Measurements from ENCODE around the gene ATP13A3. TPM values are rescaled to one million over a fixed set of nuclear protein-coding genes. Genes with fewer than 3 reads are reported as not detected.

The ATP13A3 gene
- total and polyA plus RNA-seq, 2 experiments from 2014 or later, result 20.0 to 202 TPM

GRCh38 chr3:194387276-194387675, 99.5 kb downstream of the ATP13A3 start:
- Mint-ChIP-seq H3K9me3 (peaks cover 10% of the 10 kb centered on the region; the same call in 2 of the 3 replicates), H3K36me3 (ENCODE audit: low read depth) (no peaks in the 10 kb centered on the region), H3K27me3 (ENCODE audit: insufficient read depth, low read depth, poor library complexity) (peaks cover 8% of the 10 kb centered on the region), H3K27ac (no peak overlapping the region), H3K4me1 (peaks cover 17% of the 10 kb centered on the region), H3K4me3 (no peak overlapping the region)
- Histone ChIP-seq H4K20me1 (replicated peaks; ENCODE audit: insufficient read depth) (no peaks in the 10 kb centered on the region), H2AFZ (no peak overlapping the region), H3K27me3 (ENCODE audit: insufficient read depth) (no peaks in the 10 kb centered on the region), H3K27ac (ENCODE audit: low read depth) (no peak overlapping the region), H3K79me2 (replicated peaks; ENCODE audit: insufficient read depth) (no peaks in the 10 kb centered on the region), H3K9me2 (ENCODE audit: insufficient read depth) (no peaks in the 10 kb centered on the region), H3K4me2 (no peak overlapping the region), H3K36me3 (ENCODE audit: insufficient read depth) (no peaks in the 10 kb centered on the region; the same call in 1 of the 2 replicates), H3K4me1 (ENCODE audit: insufficient read depth) (peaks cover 4% of the 10 kb centered on the region; the same call in 1 of the 2 replicates), H3K4me3 (no peak overlapping the region), H3F3A (replicated peaks; ENCODE audit: low read depth) (no peaks in the 10 kb centered on the region)
- no peak for ATAC-seq
- no peak for TF ChIP-seq EZH2phosphoT487 (IDR thresholded peaks at IDR 0.05; ENCODE audit: unreplicated experiment)
- no peak for TF ChIP-seq ZNF114 (CRISPR knock-in tag; IDR thresholded peaks at IDR 0.05)
- DNase-seq (ENCODE audit: low spot score), result no peak

DNA sequence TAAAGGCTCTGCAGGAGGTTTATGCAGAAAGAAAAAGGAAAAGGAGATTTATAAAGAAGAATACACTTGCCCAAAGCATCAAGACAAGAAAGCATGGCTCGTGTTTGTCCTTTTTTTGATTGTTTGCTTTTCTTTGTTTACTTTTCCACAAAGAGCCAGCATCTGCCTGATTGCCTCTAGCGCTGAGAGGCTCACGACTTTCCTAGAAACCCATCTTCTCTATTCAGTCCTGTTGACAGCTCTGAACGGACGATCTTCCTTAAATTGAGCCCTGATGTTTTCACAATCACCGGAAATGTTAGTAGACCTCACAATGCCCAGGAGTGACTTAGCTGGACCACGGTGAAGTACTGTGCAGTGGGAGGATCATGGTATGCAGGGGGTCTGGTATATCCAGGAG, 100.2 kb downstream of the ATP13A3 start:
- Histone ChIP-seq H3K27ac (ENCODE audit: low read depth) (no peak overlapping the region), H3K27me3 (ENCODE audit: insufficient read depth) (no peaks in the 10 kb centered on the region), H3K4me3 (no peak overlapping the region), H3K9me2 (ENCODE audit: insufficient read depth) (no peaks in the 10 kb centered on the region), H3F3A (replicated peaks; ENCODE audit: low read depth) (no peaks in the 10 kb centered on the region), H3K4me1 (ENCODE audit: insufficient read depth) (peaks cover 4% of the 10 kb centered on the region; the same call in 1 of the 2 replicates), H3K36me3 (ENCODE audit: insufficient read depth) (no peaks in the 10 kb centered on the region), H3K79me2 (replicated peaks; ENCODE audit: insufficient read depth) (no peaks in the 10 kb centered on the region), H3K4me2 (no peak overlapping the region), H4K20me1 (replicated peaks; ENCODE audit: insufficient read depth) (no peaks in the 10 kb centered on the region), H2AFZ (peak overlapping the region; percentile 81; the same call in 1 of the 2 replicates)
- Mint-ChIP-seq H3K36me3 (ENCODE audit: low read depth) (no peaks in the 10 kb centered on the region), H3K4me1 (peaks cover 17% of the 10 kb centered on the region), H3K27ac (no peak overlapping the region), H3K4me3 (no peak overlapping the region), H3K27me3 (ENCODE audit: insufficient read depth, low read depth, poor library complexity) (peaks cover 8% of the 10 kb centered on the region), H3K9me3 (peaks cover 10% of the 10 kb centered on the region; the same call in 2 of the 3 replicates)
- DNase-seq (ENCODE audit: low spot score), result no peak
- no peak for ATAC-seq
- TF ChIP-seq STAT1 (IDR thresholded peaks at IDR 0.05; ENCODE audit: unreplicated experiment), result no peak
- TF ChIP-seq EZH2 (IDR thresholded peaks at IDR 0.05; ENCODE audit: low read depth, unreplicated experiment), result no peak
- TF ChIP-seq NANOG (IDR thresholded peaks at IDR 0.05; ENCODE audit: borderline replicate concordance), result no peak
- no peak for TF ChIP-seq CREB1 (CRISPR knock-in tag; IDR thresholded peaks at IDR 0.05; ENCODE audit: low read depth)
- TF ChIP-seq ZNF114 (CRISPR knock-in tag; IDR thresholded peaks at IDR 0.05), result no peak
- no peak for TF ChIP-seq POLR2AphosphoS5 (IDR thresholded peaks at IDR 0.05; ENCODE audit: low read depth)
- TF ChIP-seq, protein P1, sequence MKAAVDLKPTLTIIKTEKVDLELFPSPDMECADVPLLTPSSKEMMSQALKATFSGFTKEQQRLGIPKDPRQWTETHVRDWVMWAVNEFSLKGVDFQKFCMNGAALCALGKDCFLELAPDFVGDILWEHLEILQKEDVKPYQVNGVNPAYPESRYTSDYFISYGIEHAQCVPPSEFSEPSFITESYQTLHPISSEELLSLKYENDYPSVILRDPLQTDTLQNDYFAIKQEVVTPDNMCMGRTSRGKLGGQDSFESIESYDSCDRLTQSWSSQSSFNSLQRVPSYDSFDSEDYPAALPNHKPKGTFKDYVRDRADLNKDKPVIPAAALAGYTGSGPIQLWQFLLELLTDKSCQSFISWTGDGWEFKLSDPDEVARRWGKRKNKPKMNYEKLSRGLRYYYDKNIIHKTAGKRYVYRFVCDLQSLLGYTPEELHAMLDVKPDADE (IDR thresholded peaks at IDR 0.05), result no peak
- TF ChIP-seq JUNB (IDR thresholded peaks at IDR 0.05; ENCODE audit: unreplicated experiment), result no peak
- no peak for TF ChIP-seq CTCF (conservative IDR thresholded peaks at IDR 0.05; ENCODE audit: low read depth in 2 of 2)
- TF ChIP-seq REST (IDR thresholded peaks at IDR 0.05; ENCODE audit: unreplicated experiment), result no peak
- no peak for TF ChIP-seq ZNF331 (CRISPR knock-in tag; IDR thresholded peaks at IDR 0.05; ENCODE audit: low read depth)
